Prostate gland (tissue), 2 donors: Measurements from ENCODE around the gene CCR7. TPM values are rescaled to one million over a fixed set of nuclear protein-coding genes. Genes with fewer than 3 reads are reported as not detected.
"Not testable (repeated sequence)": the region's sequence is repeated elsewhere in the genome, so short reads cannot be mapped to it uniquely, and the experiment has no call there.

Source experiments
- DNase-seq: peaks from one replicate; pipeline ENCODE4 v3.0.0-alpha.2; 2019; ENCODE audit warnings: low spot score
- H3K27ac ChIP-seq, 2 donors: fragments of 200-600 bp; sonication (generic); 2 replicates each; pipeline ENCODE4 v1.5.1; 2017 to 2019
- H3K27me3 ChIP-seq: fragments of 200-600 bp; sonication (generic); replicated peaks from 2 replicates; pipeline ENCODE4 v1.5.1; 2019; ENCODE audit not compliant: insufficient read depth
- H3K36me3 ChIP-seq, 2 donors: fragments of 200-600 bp; sonication (generic); 1 replicate in 1 of 2; 2 replicates in 1 of 2; pipeline versions ENCODE4 v1.5.1 to v1.8.1; 2017 to 2019
- H3K4me1 ChIP-seq: fragments of 200-600 bp; sonication (generic); replicated peaks from 2 replicates; pipeline ENCODE4 v1.5.1; 2019
- H3K4me3 ChIP-seq, 2 donors: fragments of 200-600 bp; sonication (generic); 2 replicates each; pipeline ENCODE4 v1.5.1; 2017 to 2019
- H3K9me3 ChIP-seq: fragments of 200-600 bp; sonication (generic); 2 replicates; pipeline ENCODE4 v1.5.1; 2017
- POLR2A ChIP-seq: fragments of 450-650 bp; IDR thresholded peaks from one replicate; pipeline ENCODE4 v1.6.1; 2016; ENCODE audit warnings: antibody characterized with exemption, mild to moderate bottlenecking
- POLR2AphosphoS5 ChIP-seq: sonication (generic); formaldehyde crosslinking; IDR thresholded peaks from one replicate; pipeline ENCODE4 v1.6.1; 2017; ENCODE audit warnings: antibody characterized with exemption
- WGBS: methylation state at CpG from one replicate; pipeline ENCODE4 v1.1.5; 2018; 5-methylcytosine and 5-hydroxymethylcytosine counted together
- intact Hi-C: fragments of 100-400 bp; cut with DNase I; formaldehyde crosslinking; loops from one replicate; pipeline ENCODE4 v1.14.2; 2022
- total RNA-seq, 2 donors: library from RNA; depleted of rRNA; stranded (reverse); fragments of >200 nt; gene quantifications; one replicate each; pipeline ENCODE4 v1.1.0, GENCODE V29; 2016
- TF ChIP-seq, protein P1 (sequence below), 4 experiments: fragments of 200-600 bp in 2 of 4; fragments of 450-650 bp in 2 of 4; sonication (generic) in 2 of 4; IDR thresholded peaks; 1 replicate in 3 of 4; 2 replicates in 1 of 4; pipeline ENCODE4 v1.5.1; 2016 to 2019; ENCODE audit warnings: antibody characterized with exemption in 4 of 4, mild to moderate bottlenecking in 2 of 4, moderate library complexity in 2 of 4

The CCR7 gene
- total RNA-seq, 2 donors from 2014 or later = 0.40 TPM; not detected in 1

DNA sequence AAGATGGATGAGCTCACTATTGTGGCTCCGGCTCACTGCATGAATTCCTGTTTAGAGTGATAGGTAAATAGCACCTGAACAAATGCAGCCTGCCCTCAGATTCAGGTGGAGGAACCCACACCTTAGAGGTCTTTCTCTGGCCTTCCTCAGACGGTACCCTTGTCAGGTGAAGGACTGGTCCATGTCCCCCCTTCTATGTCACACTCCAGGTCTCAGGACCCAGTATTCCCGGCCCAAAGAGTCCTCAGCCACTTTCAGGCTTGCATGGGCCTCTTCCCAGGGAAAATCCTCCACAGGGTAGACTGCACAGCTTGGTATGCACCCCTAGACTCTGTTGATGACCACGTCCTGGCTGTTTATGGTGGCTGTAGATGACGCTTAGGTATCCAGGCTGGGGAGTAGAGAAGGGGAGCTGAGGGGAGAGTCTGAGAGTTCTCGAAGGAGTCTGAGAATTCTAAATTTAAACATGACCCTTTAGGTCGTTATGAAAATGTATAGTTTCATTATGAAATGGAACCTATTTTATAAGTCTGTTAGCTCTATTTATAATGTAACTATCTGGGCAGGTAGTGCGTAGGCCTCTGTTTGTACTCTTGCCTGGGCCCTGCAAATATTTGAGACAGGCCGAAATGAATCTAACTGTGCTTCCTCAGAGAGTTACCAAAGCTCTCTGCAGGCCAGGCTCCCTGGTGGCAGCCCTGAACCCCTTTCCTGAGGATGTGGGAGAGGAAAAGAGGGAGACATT lies 32.5 kb upstream of the CCR7 start:
- Histone ChIP-seq H3K4me3 (no peak overlapping the region), H3K36me3 (no peaks in the 10 kb centered on the region), H3K27me3 (no peaks in the 10 kb centered on the region), H3K27ac (no peak overlapping the region), H3K9me3 (no peaks in the 10 kb centered on the region), H3K4me1 (no peaks in the 10 kb centered on the region)
- intact Hi-C loops = no loop called here
- WGBS = 89% methylated on average over 9 of the region's 9 CpGs
- DNase-seq = no peak
- no peak for TF ChIP-seq POLR2A
- TF ChIP-seq, protein P1, sequence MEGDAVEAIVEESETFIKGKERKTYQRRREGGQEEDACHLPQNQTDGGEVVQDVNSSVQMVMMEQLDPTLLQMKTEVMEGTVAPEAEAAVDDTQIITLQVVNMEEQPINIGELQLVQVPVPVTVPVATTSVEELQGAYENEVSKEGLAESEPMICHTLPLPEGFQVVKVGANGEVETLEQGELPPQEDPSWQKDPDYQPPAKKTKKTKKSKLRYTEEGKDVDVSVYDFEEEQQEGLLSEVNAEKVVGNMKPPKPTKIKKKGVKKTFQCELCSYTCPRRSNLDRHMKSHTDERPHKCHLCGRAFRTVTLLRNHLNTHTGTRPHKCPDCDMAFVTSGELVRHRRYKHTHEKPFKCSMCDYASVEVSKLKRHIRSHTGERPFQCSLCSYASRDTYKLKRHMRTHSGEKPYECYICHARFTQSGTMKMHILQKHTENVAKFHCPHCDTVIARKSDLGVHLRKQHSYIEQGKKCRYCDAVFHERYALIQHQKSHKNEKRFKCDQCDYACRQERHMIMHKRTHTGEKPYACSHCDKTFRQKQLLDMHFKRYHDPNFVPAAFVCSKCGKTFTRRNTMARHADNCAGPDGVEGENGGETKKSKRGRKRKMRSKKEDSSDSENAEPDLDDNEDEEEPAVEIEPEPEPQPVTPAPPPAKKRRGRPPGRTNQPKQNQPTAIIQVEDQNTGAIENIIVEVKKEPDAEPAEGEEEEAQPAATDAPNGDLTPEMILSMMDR (IDR thresholded peaks at IDR 0.05) = no peak
- no peak for TF ChIP-seq POLR2AphosphoS5

DNA sequence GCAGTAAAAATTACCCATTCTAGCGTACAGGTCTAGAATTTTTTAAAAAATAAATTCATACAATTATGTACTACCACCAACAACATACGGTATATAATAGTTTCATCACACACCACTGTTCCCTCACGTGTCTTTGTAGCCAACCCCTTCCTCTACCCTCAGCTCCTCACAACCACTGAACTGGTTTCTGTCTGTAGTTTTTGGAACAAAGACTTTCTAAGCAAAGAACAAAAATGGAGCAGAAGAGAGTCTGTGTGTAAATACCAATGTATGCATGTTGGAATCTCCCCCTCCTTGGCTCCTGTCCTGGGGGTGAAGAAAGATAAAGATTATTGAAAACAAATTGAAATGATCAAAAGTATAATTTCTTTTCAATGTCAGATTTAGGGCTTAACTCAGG lies 31.9 kb upstream of the CCR7 start:
- WGBS = 83% methylated on average over 3 of the region's 3 CpGs
- no peaks in the 10 kb centered on the region for H3K36me3 ChIP-seq
- intact Hi-C loops = no loop called here
- H3K27ac ChIP-seq = no peak overlapping the region
- H3K4me1 ChIP-seq = no peaks in the 10 kb centered on the region
- no peak for TF ChIP-seq POLR2AphosphoS5
- TF ChIP-seq, protein P1 (IDR thresholded peaks at IDR 0.05) = no peak
- no peak for TF ChIP-seq POLR2A
- no peaks in the 10 kb centered on the region for H3K27me3 ChIP-seq
- H3K4me3 ChIP-seq = no peak overlapping the region
- no peaks in the 10 kb centered on the region for H3K9me3 ChIP-seq
- DNase-seq = no peak

- no peak for DNase-seq
- Histone ChIP-seq H3K27me3 (no peaks in the 10 kb centered on the region), H3K27ac (no peak overlapping the region), H3K4me3 (no peak overlapping the region), H3K9me3 (no peaks in the 10 kb centered on the region), H3K36me3 (no peaks in the 10 kb centered on the region), H3K4me1 (no peaks in the 10 kb centered on the region)
- WGBS = 76% methylated on average over 7 of the region's 7 CpGs
- TF ChIP-seq POLR2AphosphoS5 = peak; percentile 42
- TF ChIP-seq, protein P1 (IDR thresholded peaks at IDR 0.05) = no peak
- intact Hi-C loops = no loop called here
Measured at GRCh38 chr17:40596261-40596919, 31.1 kb upstream of the CCR7 start.

GRCh38 chr17:40590742-40591141 lies 25.5 kb upstream of the CCR7 start:
- Histone ChIP-seq H3K4me1 (no peaks in the 10 kb centered on the region), H3K9me3 (no peaks in the 10 kb centered on the region), H3K27ac (no peak overlapping the region), H3K36me3 (no peaks in the 10 kb centered on the region), H3K27me3 (no peaks in the 10 kb centered on the region), H3K4me3 (no peak overlapping the region)
- WGBS = 94% methylated on average over 3 of the region's 3 CpGs
- no peak for DNase-seq
- TF ChIP-seq POLR2A (no peak), POLR2AphosphoS5 (no peak)
- TF ChIP-seq, protein P1 (IDR thresholded peaks at IDR 0.05) = no peak
- intact Hi-C loops = no loop called here

- Histone ChIP-seq H3K4me1 (no peaks in the 10 kb centered on the region), H3K27ac (no peak overlapping the region), H3K4me3 (no peak overlapping the region), H3K27me3 (no peaks in the 10 kb centered on the region), H3K9me3 (no peaks in the 10 kb centered on the region), H3K36me3 (no peaks in the 10 kb centered on the region)
- 88% methylated on average over 2 of the region's 2 CpGs for WGBS
- intact Hi-C loops = no loop called here
- TF ChIP-seq, protein P1 (IDR thresholded peaks at IDR 0.05) = no peak
- TF ChIP-seq POLR2A = no peak
- TF ChIP-seq POLR2AphosphoS5 = no peak
- no peak for DNase-seq
Measured at GRCh38 chr17:40588552-40588951, 23.3 kb upstream of the CCR7 start.

GRCh38 chr17:40586264-40586663 lies 21.0 kb upstream of the CCR7 start:
- intact Hi-C loops, H3K4me1 ChIP-seq, DNase-seq, H3K27ac ChIP-seq, H3K27me3 ChIP-seq, H3K9me3 ChIP-seq, H3K36me3 ChIP-seq, H3K4me3 ChIP-seq: not testable (repeated sequence)
- 80% methylated on average over 3 of the region's 3 CpGs for WGBS

GRCh38 chr17:40584950-40585349 lies 19.7 kb upstream of the CCR7 start:
- WGBS = 60% methylated on average over 2 of the region's 2 CpGs
- intact Hi-C loops, H3K36me3 ChIP-seq: not testable (repeated sequence)

More at GRCh38 chr17:40584950-40585349, 19.7 kb upstream of the CCR7 start:
- H3K4me3 ChIP-seq, H3K27ac ChIP-seq, DNase-seq, H3K27me3 ChIP-seq, H3K9me3 ChIP-seq, H3K4me1 ChIP-seq: not testable (repeated sequence)
